ENCODE results near the gene MRPL9. TPM values are rescaled to one million over a fixed set of nuclear protein-coding genes. Genes with fewer than 3 reads are reported as not detected.
A peak's percentile ranks its signal among the peaks of the same experiment; 100 is the strongest.
"Not testable (repeated sequence)": the region's sequence is repeated elsewhere in the genome, so short reads cannot be mapped to it uniquely, and the experiment has no call there.

Gene MRPL9
- total RNA-seq, 2 donors from 2014 or later, result 109 to 135 TPM

DNA sequence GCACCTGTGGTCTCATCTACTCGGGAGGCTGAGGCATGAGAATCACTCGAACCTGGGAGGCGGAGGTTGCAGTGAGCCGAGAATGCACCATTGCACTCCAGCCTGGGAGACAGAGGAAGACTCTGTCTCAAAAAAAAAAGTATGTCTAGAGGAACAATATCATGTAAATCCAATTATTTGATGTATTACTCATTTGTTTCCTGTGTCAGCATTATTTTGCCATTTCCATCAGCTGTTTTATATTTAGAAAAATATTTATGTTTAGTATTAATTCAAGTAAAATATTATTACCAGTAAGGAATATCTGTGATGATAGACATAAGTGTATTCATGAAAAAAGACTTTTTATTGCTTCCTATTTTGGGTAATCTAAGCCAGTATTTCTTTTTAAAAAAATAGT is 14.0 kb upstream of the MRPL9 start:
- Mint-ChIP-seq H3K27me3 (ENCODE audit: low read depth) (no peaks in the 10 kb centered on the region), H3K4me3 (no peak overlapping the region), H3K9me3 (no peaks in the 10 kb centered on the region), H3K36me3 (ENCODE audit: insufficient read depth in 2 of 2) (peaks cover 3 to 5% of the 10 kb centered on the region in 2 donors), H3K27ac (no peak overlapping the region), H3K4me1 (ENCODE audit: low read depth) (no peaks in the 10 kb centered on the region)
- ATAC-seq (replicated peaks in 1 of 2), result no peak
- DNase-seq, result no peak

DNA sequence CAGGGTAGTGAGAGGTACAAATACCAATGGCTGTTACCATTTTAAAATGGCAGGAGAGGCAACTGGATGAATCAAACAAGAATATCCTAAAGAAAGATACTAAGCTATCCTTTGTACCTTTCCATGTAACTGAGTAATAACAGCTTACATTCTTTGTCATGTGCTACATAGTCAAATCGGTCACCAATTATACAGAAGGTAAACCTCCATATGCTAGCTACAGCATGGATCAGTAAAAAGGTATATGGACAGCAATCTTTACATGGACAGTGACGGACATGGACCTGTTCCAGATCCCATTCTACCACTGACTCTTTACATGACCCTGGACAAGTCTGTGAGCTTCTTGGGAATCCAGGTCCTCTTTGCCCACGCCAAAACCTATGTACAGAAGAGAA is 13.4 kb upstream of the MRPL9 start:
- Mint-ChIP-seq H3K36me3 (ENCODE audit: insufficient read depth in 2 of 2) (peaks cover 3 to 5% of the 10 kb centered on the region in 2 donors), H3K4me3 (no peak overlapping the region), H3K9me3 (no peaks in the 10 kb centered on the region), H3K27ac (no peak overlapping the region), H3K27me3 (ENCODE audit: low read depth) (no peaks in the 10 kb centered on the region), H3K4me1 (ENCODE audit: low read depth) (no peaks in the 10 kb centered on the region)
- ATAC-seq (replicated peaks in 1 of 2), result no peak
- no peak for DNase-seq

DNA sequence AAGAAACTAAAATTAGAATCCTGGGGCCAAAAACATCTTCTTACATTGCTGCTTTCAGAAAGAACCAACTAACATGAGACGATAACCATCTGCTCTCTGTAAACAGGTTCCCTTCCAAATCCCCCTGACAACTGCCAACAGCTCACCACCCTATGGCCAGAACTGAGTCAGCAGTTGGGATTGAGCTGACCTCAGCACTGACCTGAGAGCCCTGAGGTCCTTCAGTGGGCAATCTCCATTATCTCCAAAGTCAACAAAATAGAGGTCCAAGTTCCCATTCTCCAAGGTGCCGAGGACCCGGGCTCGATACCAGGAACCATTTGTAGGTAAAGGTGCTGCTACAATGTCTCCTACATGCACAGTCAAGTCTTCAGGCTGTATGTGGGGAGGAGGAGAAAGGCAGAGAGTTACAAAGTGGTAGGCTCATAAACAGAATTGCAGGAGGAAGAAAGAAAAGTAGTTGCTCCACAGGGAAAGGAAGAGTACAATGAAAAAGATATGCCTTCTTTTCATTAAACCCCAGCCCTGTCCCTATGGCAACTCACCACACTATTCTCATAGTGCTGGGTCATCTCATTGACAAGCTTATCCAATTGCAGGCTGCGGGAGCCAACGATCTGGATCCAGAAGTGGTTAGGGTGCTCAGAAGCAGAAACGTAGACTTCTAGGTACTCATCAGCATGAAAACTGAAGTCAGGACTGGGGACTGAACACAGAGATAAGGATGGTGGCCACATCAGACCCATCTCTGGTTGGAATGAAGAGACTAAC is 12.8 kb upstream of the MRPL9 start:
- H3K27me3 Mint-ChIP-seq (ENCODE audit: low read depth), result no peaks in the 10 kb centered on the region
- ATAC-seq (replicated peaks in 1 of 2), result no peak

DNA sequence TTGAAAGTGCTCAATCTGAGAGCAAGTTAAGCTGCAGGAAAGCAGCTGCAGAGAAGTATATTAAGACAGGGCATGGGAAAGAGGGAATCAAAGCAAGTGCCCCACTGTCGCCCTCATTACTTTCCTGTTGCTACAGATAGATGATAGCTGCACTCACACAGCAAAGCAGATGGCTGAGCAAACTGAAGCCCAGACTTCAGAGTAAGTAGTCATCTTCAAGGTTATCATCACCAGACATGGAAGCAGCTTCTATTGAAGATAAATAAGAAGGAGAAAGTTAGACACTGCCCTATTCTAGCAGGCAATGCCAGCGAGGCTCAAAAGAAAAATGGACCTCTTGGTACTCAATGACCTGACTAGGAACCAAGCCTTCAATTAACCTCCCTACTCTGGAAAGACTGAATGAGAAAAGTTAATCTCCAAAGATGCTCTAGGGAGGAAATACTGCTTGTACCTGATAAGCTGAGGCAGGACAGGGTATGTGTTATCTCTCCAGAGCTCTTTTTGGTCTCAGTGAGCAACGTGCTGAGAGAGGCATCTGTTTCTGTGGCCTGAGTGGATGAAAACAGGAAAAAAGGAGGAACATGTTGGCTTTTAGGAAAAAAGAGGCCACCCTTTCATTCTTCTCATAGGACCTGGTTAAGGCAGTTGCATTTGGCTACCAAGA is 11.1 kb upstream of the MRPL9 start:
- no peaks in the 10 kb centered on the region for H3K4me1 Mint-ChIP-seq (ENCODE audit: low read depth)
- peaks cover 0 to 2% of the 10 kb centered on the region in 2 donors for H3K36me3 Mint-ChIP-seq (ENCODE audit: insufficient read depth in 2 of 2)
- H3K27me3 Mint-ChIP-seq (ENCODE audit: low read depth), result no peaks in the 10 kb centered on the region
- H3K27ac Mint-ChIP-seq, result no peak overlapping the region
- no peak for DNase-seq
- H3K9me3 Mint-ChIP-seq, result no peaks in the 10 kb centered on the region
- no peak overlapping the region for H3K4me3 Mint-ChIP-seq
- ATAC-seq (replicated peaks in 1 of 2), result no peak

More for the DNA sequence above, 12.8 kb upstream of the MRPL9 start:
- no peak for DNase-seq
- Mint-ChIP-seq H3K27ac (no peak overlapping the region), H3K36me3 (ENCODE audit: insufficient read depth in 2 of 2) (peaks cover 0 to 5% of the 10 kb centered on the region in 2 donors), H3K9me3 (no peaks in the 10 kb centered on the region), H3K4me3 (no peak overlapping the region), H3K4me1 (ENCODE audit: low read depth) (no peaks in the 10 kb centered on the region)

DNA sequence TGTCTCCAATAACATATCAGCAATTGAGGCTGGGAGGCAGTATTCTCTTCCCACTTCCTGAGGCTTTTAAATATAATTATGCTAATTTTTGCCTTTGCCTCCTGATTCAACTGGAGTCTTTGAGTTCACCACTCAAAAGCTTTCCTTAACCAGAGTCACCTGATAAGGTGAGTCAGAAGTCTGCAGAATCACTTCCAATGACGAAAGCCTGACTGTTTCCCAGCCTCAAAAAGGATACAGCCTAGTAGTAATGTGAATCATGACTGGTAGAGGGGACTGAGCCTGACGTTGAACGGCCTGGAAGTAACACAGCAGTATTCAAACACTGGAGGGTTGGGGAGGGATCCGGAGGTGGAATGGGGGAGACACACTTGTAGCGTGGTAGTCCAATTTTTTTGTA is 10.4 kb upstream of the MRPL9 start:
- peak in 1 of 2 donors; percentile 61 for ATAC-seq (replicated peaks in 1 of 2)
- Mint-ChIP-seq H3K9me3 (no peaks in the 10 kb centered on the region), H3K36me3 (ENCODE audit: insufficient read depth in 2 of 2) (no peaks in the 10 kb centered on the region), H3K27ac (no peak overlapping the region), H3K4me1 (ENCODE audit: low read depth) (no peaks in the 10 kb centered on the region), H3K27me3 (ENCODE audit: low read depth) (no peaks in the 10 kb centered on the region), H3K4me3 (no peak overlapping the region)
- DNase-seq, result no peak

DNA sequence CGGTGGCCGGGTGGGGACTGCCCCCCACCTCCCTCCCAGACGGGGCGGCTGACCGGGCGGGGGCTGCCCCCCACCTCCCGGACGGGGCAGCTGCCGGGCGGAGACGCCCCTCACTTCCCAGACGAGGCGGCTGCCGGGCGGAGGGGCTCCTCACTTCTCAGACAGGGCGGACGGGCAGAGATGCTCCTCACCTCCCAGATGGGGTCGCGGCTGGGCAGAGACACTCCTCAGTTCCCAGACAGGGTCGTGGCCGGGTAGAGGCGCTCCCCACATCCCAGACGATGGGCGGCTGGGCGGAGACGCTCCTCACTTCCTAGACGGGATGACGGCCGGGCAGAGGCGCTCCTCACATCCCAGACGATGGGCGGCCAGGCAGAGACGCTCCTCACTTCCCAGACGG is 6.0 kb upstream of the MRPL9 start:
- not testable (repeated sequence) for DNase-seq; H3K9me3 Mint-ChIP-seq; H3K27me3 Mint-ChIP-seq (ENCODE audit: low read depth); H3K27ac Mint-ChIP-seq; ATAC-seq (replicated peaks in 1 of 2); H3K36me3 Mint-ChIP-seq (ENCODE audit: insufficient read depth in 2 of 2); H3K4me3 Mint-ChIP-seq; H3K4me1 Mint-ChIP-seq (ENCODE audit: low read depth)

DNA sequence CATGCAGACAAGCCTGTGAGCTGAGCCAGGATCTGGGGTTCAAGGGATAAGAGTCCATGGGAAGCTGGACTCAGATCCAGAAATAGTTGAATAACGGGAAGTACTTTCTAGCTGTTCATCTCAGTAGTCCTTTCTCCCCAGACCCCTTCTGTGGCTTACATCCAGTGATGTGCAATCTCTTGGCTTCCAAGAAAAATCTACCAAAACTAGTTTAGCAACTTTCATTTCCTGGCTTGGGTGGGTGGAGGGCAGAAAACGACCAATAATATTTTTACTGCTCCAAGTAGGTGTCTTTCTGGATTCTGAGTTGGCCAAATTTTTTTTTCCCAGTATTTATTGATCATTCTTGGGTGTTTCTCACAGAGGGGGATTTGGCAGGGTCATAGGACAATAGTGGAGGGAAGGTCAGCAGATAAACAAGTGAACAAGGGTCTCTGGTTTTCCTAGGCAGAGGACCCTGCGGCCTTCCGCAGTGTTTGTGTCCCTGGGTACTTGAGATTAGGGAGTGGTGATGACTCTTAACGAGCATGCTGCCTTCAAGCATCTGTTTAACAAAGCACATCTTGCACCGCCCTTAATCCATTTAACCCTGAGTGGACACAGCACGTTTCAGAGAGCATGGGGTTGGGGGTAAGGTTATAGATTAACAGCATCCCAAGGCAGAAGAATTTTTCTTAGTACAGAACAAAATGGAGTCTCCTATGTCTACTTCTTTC is 5.2 kb upstream of the MRPL9 start:
- not testable (repeated sequence) for ATAC-seq (replicated peaks in 1 of 2); H3K27me3 Mint-ChIP-seq (ENCODE audit: low read depth); H3K4me3 Mint-ChIP-seq; H3K27ac Mint-ChIP-seq; H3K9me3 Mint-ChIP-seq; H3K36me3 Mint-ChIP-seq (ENCODE audit: insufficient read depth in 2 of 2); DNase-seq
- peaks cover 11% of the 10 kb centered on the region for H3K4me1 Mint-ChIP-seq (ENCODE audit: low read depth)

DNA sequence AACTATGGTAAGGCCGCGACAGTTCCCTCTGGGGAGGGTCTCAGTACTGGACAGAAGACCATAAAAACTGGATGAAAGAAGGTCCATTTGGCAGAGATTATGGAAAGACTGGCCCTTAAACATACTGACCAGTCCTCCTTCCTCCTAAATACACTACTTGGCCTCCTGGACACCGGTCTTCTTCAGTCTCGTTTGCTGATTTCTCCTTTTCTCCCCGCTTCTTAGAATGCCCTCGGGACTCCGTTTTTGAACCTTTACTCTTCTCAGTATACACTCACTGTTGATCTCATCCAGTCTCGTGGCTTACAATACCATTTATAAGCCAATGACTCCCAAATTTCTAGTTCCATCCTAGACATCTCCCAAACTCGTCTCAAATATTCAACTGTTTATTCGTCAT is 694 bp upstream of the MRPL9 start:
- ATAC-seq (replicated peaks in 1 of 2) (no peak), DNase-seq (no peak)
- no peaks in the 10 kb centered on the region for H3K9me3 Mint-ChIP-seq
- H3K27me3 Mint-ChIP-seq (ENCODE audit: low read depth), result no peaks in the 10 kb centered on the region
- peaks cover 33% of the 10 kb centered on the region for H3K4me1 Mint-ChIP-seq (ENCODE audit: low read depth)
- H3K36me3 Mint-ChIP-seq (ENCODE audit: insufficient read depth in 2 of 2), result peaks cover 2 to 9% of the 10 kb centered on the region in 2 donors
- peak overlapping the region; percentile 98 for H3K27ac Mint-ChIP-seq
- H3K4me3 Mint-ChIP-seq, result peak overlapping the region; percentile 97

DNA sequence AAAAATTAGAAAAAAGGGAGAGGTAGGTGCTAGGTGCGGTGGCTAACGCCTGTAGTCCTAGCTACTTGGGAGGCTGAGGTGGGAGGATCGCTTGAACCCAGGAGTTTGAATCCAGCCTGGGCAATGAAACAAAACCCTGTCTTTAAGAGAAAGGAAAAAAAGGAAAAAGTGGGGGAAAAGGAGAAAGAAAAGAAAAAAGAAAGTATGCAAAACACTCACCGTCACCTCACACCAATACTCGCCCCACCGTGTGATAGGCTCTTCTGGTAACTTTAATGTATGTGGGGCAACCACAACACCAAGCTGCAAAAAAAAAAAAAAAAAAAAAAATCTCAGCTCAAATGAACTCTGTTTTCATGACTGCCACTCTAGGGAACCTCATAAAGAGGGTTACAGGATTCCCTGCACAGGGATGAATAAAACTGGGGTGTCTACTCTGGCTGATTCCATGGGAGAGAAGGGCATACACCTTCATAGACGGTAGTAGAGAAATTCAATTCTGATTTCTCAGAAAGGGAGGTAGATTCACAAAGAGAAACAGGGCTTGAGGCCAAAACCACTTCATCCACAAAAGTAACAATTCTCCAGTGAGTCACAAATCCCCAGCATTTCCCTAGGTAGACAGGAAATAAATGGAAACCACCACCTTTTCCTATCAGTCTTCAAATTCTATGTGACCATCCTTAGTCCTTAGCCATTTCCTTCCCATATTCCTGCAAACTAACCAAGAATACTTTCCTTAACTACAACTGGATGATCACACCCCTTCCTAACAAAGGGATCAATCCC is 2.5 kb downstream of the MRPL9 start:
- H3K27me3 Mint-ChIP-seq (ENCODE audit: low read depth), result no peaks in the 10 kb centered on the region
- no peak for ATAC-seq (replicated peaks in 1 of 2)
- peaks cover 42% of the 10 kb centered on the region for H3K4me1 Mint-ChIP-seq (ENCODE audit: low read depth)
- peak overlapping the region; percentile 31 for H3K27ac Mint-ChIP-seq
- H3K9me3 Mint-ChIP-seq, result no peaks in the 10 kb centered on the region
- DNase-seq, result no peak
- no peak overlapping the region for H3K4me3 Mint-ChIP-seq
- peaks cover 4 to 9% of the 10 kb centered on the region in 2 donors for H3K36me3 Mint-ChIP-seq (ENCODE audit: insufficient read depth in 2 of 2)

DNA sequence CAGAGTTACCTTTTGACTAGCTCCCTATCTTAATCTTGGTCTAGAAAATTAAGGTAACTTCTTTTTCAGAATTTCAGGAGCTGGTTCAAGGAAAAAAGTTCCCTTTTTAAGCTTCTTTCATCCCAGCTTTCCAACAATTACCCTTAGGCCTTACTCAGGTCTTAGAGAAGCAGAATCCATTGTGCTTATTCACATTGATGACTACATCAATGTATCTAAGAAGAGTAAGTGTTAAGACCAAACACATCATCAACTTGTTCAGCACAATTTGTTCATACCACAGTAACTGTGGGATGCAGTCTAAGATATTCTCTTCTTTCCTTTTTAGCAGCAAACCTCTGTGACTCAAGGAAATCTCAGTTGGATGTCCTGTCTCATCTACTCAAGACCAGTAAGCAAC is 4.1 kb downstream of the MRPL9 start:
- Mint-ChIP-seq H3K9me3 (no peaks in the 10 kb centered on the region), H3K36me3 (ENCODE audit: insufficient read depth in 2 of 2) (peaks cover 4 to 9% of the 10 kb centered on the region in 2 donors), H3K27ac (peak overlapping the region; percentile 52), H3K27me3 (ENCODE audit: low read depth) (no peaks in the 10 kb centered on the region), H3K4me3 (no peak overlapping the region), H3K4me1 (ENCODE audit: low read depth) (peaks cover 39% of the 10 kb centered on the region)
- ATAC-seq (replicated peaks in 1 of 2) (no peak), DNase-seq (no peak)

DNA sequence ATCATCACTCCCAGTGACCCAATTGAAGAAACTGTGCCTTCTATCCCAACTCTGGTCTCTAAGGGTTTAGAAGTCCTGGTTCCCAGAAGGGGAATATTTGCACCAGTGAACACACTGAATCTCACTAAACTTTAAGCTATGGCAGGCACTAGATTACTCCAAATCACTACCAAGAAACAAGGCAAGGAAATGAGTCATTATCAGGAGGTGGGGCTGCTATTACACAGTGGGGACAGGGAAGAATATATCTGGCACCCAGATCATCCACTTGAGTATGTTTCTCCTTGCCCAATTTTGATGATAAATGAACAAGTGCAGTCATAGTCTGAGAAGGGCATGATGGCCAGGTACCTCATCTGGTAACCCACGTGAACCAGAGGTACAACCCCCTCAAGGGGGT is 7.0 kb downstream of the MRPL9 start:
- Mint-ChIP-seq H3K36me3 (ENCODE audit: insufficient read depth in 2 of 2) (peaks cover 2 to 4% of the 10 kb centered on the region in 2 donors), H3K4me3 (no peak overlapping the region), H3K9me3 (no peaks in the 10 kb centered on the region), H3K4me1 (ENCODE audit: low read depth) (peaks cover 15% of the 10 kb centered on the region), H3K27me3 (ENCODE audit: low read depth) (no peaks in the 10 kb centered on the region), H3K27ac (no peak overlapping the region)
- ATAC-seq (replicated peaks in 1 of 2), result peak; percentile 87 to 91
- DNase-seq, result no peak

DNA sequence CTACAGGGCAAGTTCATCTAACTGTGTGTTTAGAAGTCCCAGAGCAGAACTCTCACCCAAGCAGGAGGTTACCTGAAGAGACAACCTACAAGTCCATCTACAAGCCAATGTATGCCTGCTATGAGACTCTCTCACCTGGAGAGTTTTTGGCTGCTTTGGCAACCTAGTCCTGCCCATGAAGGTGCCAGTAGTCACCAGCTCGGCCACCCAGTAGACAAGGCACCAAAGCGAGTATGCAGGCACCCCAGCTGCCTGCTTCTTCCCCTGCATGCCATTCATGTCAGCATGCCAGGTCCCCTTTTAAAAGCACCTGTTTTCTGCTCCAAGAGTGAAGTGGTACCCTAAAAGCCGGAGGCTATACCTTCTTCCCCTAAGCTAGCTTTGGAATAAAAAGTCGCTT is 21.8 kb downstream of the MRPL9 start:
- DNase-seq (no peak), ATAC-seq (replicated peaks in 1 of 2) (no peak)
- H3K4me1 Mint-ChIP-seq (ENCODE audit: low read depth), result no peaks in the 10 kb centered on the region
- H3K9me3 Mint-ChIP-seq, result peaks cover 1 to 7% of the 10 kb centered on the region in 2 donors
- no peak overlapping the region for H3K27ac Mint-ChIP-seq
- H3K4me3 Mint-ChIP-seq, result no peak overlapping the region
- peaks cover 1% of the 10 kb centered on the region in 2 donors for H3K36me3 Mint-ChIP-seq (ENCODE audit: insufficient read depth in 2 of 2)
- H3K27me3 Mint-ChIP-seq (ENCODE audit: low read depth), result peaks cover 5% of the 10 kb centered on the region
